HepG2 (cell line): ENCODE data around the gene PRDM7. TPM values are rescaled to one million over a fixed set of nuclear protein-coding genes. Genes with fewer than 3 reads are reported as not detected.
A peak's percentile ranks its signal among the peaks of the same experiment; 100 is the strongest.
"Not testable (repeated sequence)": the region's sequence is repeated elsewhere in the genome, so short reads cannot be mapped to it uniquely, and the experiment has no call there.

Experiments
- ATAC-seq: fragments of 200-7000 bp; cut with Tn5 transposase; 3 replicates; pipeline ENCODE4 v1.9.1; 2020; ENCODE audit warnings: mild to moderate bottlenecking, moderate library complexity
- BruUV-seq: library from RNA; stranded (reverse); fragments of 400-500 nt; replicated peaks from 2 replicates; lab custom pipeline; 2021; lab: Mats Ljungman, UMichigan
- CTCF ChIA-PET: fragments of 300-600 bp; formaldehyde crosslinking; extraction: SDS; loops from one replicate; lab custom pipeline; 2021; ENCODE audit warnings: low total read pairs, inconsistent platforms, low intra/inter-chr PET ratio; lab: Yijun Ruan, JAX
- POLR2A ChIA-PET: fragments of 350-600 bp; sonication (Branson Sonifier 250); formaldehyde crosslinking; loops from one replicate; lab custom pipeline; 2020; ENCODE audit warnings: antibody characterized with exemption, inconsistent platforms; lab: Yijun Ruan, JAX
- DNase-seq: peaks from one replicate; pipeline ENCODE4 v3.0.0-alpha.2; 2015; ENCODE audit warnings: low spot score
- FAIRE-seq: peaks from 3 replicates; lab custom pipeline; 2011; peaks lifted over from hg19 to GRCh38; lab: Jason Lieb, UNC
- H2AFZ ChIP-seq: one replicate; pipeline ENCODE4 v1.6.1; 2011; ENCODE audit warnings: low read length, inconsistent platforms
- H3K27ac ChIP-seq: fragments of 300-600 bp; 3 replicates; pipeline ENCODE4 v1.8.0; 2011; ENCODE audit warnings: mixed run types, mild to moderate bottlenecking, mixed read lengths, low read length, inconsistent platforms; ENCODE audit not compliant: insufficient read depth; ENCODE audit errors: extremely low read length
- H3K27me3 ChIP-seq, 2 experiments: fragments of 200-600 bp in 1 of 2; 2 replicates in 1 of 2; 3 replicates in 1 of 2; pipeline versions ENCODE4 v1.6.0 to v1.8.0; 2011; ENCODE audit warnings: low read length in 2 of 2, mild to moderate bottlenecking in 2 of 2, moderate library complexity in 2 of 2, inconsistent platforms in 1 of 2; ENCODE audit not compliant: insufficient read depth in 2 of 2, control insufficient read depth in 1 of 2
- H3K36me3 ChIP-seq, 2 experiments: fragments of 200-600 bp in 1 of 2; replicated peaks in 1 of 2; 2 replicates in 1 of 2; 3 replicates in 1 of 2; pipeline versions ENCODE4 v1.5.1 to v1.8.0; 2011; ENCODE audit warnings: low read length in 2 of 2, inconsistent platforms in 1 of 2; ENCODE audit not compliant: insufficient read depth in 2 of 2, control insufficient read depth in 1 of 2
- H3K4me1 ChIP-seq: 2 replicates; pipeline ENCODE4 v1.5.1; 2012; ENCODE audit warnings: low read length, inconsistent platforms; ENCODE audit not compliant: insufficient read depth
- H3K4me2 ChIP-seq: 2 replicates; pipeline ENCODE4 v1.6.0; 2011; ENCODE audit warnings: low read depth, low read length, inconsistent platforms
- H3K4me3 ChIP-seq, 3 experiments: fragments of 200-600 bp in 1 of 3; sonication (generic), shearing (Covaris generic) in 1 of 3; replicated peaks in 1 of 3; 2 replicates each; pipeline ENCODE4 v1.5.1; 2011 to 2016; ENCODE audit warnings: low read length in 3 of 3, inconsistent platforms in 2 of 3, low read depth in 2 of 3, mild to moderate bottlenecking in 2 of 3, control low read depth in 1 of 3, mixed read lengths in 1 of 3; ENCODE audit not compliant: insufficient read depth in 1 of 3
- H3K79me2 ChIP-seq: one replicate; pipeline ENCODE4 v1.6.1; 2011; ENCODE audit warnings: low read length, inconsistent platforms; ENCODE audit not compliant: insufficient read depth
- H3K9ac ChIP-seq: 2 replicates; pipeline ENCODE4 v1.6.0; 2011; ENCODE audit warnings: mild to moderate bottlenecking, low read depth, low read length, inconsistent platforms; ENCODE audit not compliant: insufficient read depth
- H3K9me3 ChIP-seq: 2 replicates; pipeline ENCODE4 v1.5.1; 2012; ENCODE audit warnings: mild to moderate bottlenecking, low read length
- H4K20me1 ChIP-seq: 2 replicates; pipeline ENCODE4 v1.6.0; 2011; ENCODE audit warnings: inconsistent platforms, mild to moderate bottlenecking, low read length, moderate library complexity; ENCODE audit not compliant: insufficient read depth
- ELF1 ChIP-seq: sonication (generic); formaldehyde crosslinking; IDR thresholded peaks from 2 replicates; pipeline ENCODE4 v1.4.0; 2020; ENCODE audit warnings: missing genetic modification reagents
- NFE2 ChIP-seq: sonication (generic); formaldehyde crosslinking; IDR thresholded peaks from 2 replicates; pipeline ENCODE4 v1.4.0; 2020; ENCODE audit warnings: missing genetic modification reagents
- NFE2L2 ChIP-seq: fragments of 150-350 bp; IDR thresholded peaks from 2 replicates; pipeline ENCODE4 v1.6.1; 2014; ENCODE audit warnings: low read length
- WGBS: methylation state at CpG from one replicate; pipeline ENCODE4 v1.1.6; 2017; ENCODE audit warnings: low lambda C conversion rate; 5-methylcytosine and 5-hydroxymethylcytosine counted together
- in situ Hi-C: cut with HindIII; loops from 2 replicates; pipeline ENCODE4 v1.10.0; 2017; ENCODE audit warnings: low pct_unique_long_range_greater_than_20kb; ENCODE audit not compliant: extremely low pct_ligation_motif_present
- intact Hi-C: fragments of 100-400 bp; cut with micrococcal nuclease; formaldehyde crosslinking; loops from one replicate; pipeline ENCODE4 v1.10.0; 2022; ENCODE audit not compliant: unreplicated experiment
- polyA plus RNA-seq, 8 experiments: library from polyadenylated mRNA; depleted of rRNA in 3 of 8; stranded (reverse) in 7 of 8; unstranded in 1 of 8; fragments of >200 nt; fragmentation: Illumina TruSeq in 4 of 8; extraction: Trizol in 4 of 8; gene quantifications; 2 replicates each; pipeline versions ENCODE4 v1.2.1 to v1.2.3, GENCODE V29; 2011 to 2016; ENCODE audit warnings: low read depth in 4 of 8, missing spikeins in 1 of 8, mixed read lengths in 1 of 8; ENCODE audit not compliant: insufficient read depth in 1 of 8
- total RNA-seq, 5 experiments: library from RNA; depleted of rRNA; stranded (reverse); fragments of >200 nt; fragmentation: Illumina TruSeq; extraction: Trizol; gene quantifications; 2 replicates each; pipeline ENCODE4 v1.2.3, GENCODE V29; 2016; ENCODE audit warnings: low read depth in 1 of 5

PRDM7 gene
- total and polyA plus RNA-seq, 2 of the 13 experiments (the other 11 are each of a cell fraction or from before 2014, with no cell fraction given): not detected

GRCh38 chr16:90102086-90102884 is 25.2 kb upstream of the PRDM7 start:
- DNase-seq, FAIRE-seq, in situ Hi-C loops, POLR2A ChIA-PET, H3K9me3 ChIP-seq, H3K79me2 ChIP-seq, H3K27ac ChIP-seq, intact Hi-C loops, H3K4me3 ChIP-seq, H3K27me3 ChIP-seq, H3K4me1 ChIP-seq, H3K36me3 ChIP-seq, CTCF ChIA-PET, H4K20me1 ChIP-seq, H3K9ac ChIP-seq, H2AFZ ChIP-seq, BruUV-seq: not testable (repeated sequence)
- H3K4me2 ChIP-seq: peak overlapping the region; percentile 7; the same call in 1 of the 2 replicates
- TF ChIP-seq NFE2 (CRISPR knock-in tag) (peak; percentile 69; the same call in 1 of the 2 replicates), NFE2L2 (peak; percentile 21; the same call in 1 of the 2 replicates), ELF1 (CRISPR knock-in tag) (0 out of 2 replicates have a peak, but pooled peaks have one; percentile 32)
- 17% methylated on average over 10 of the region's 12 CpGs for WGBS
- ATAC-seq: peak; percentile 63

GRCh38 chr16:90101332-90101731 is 24.2 kb upstream of the PRDM7 start:
- H3K27me3 ChIP-seq, H3K9me3 ChIP-seq, intact Hi-C loops, H3K4me2 ChIP-seq, H3K79me2 ChIP-seq, H3K9ac ChIP-seq, CTCF ChIA-PET, H3K4me3 ChIP-seq, H3K27ac ChIP-seq, H2AFZ ChIP-seq, FAIRE-seq, in situ Hi-C loops, DNase-seq, H3K36me3 ChIP-seq, POLR2A ChIA-PET, BruUV-seq, H4K20me1 ChIP-seq, ATAC-seq, H3K4me1 ChIP-seq: not testable (repeated sequence)
- 67% methylated on average over 11 of the region's 11 CpGs for WGBS

- H3K9me3 ChIP-seq, H3K4me2 ChIP-seq, H4K20me1 ChIP-seq, ATAC-seq, DNase-seq, intact Hi-C loops, H3K4me1 ChIP-seq, H3K27ac ChIP-seq, H2AFZ ChIP-seq, H3K36me3 ChIP-seq, H3K27me3 ChIP-seq, H3K79me2 ChIP-seq, CTCF ChIA-PET, in situ Hi-C loops, BruUV-seq, H3K9ac ChIP-seq, H3K4me3 ChIP-seq, POLR2A ChIA-PET, FAIRE-seq: not testable (repeated sequence)
- WGBS: no CpG with 5 or more reads among the region's 4 CpGs
Measured at GRCh38 chr16:90100790-90101189, 23.7 kb upstream of the PRDM7 start.

- H3K27ac ChIP-seq, H3K4me1 ChIP-seq, DNase-seq, in situ Hi-C loops, intact Hi-C loops, ATAC-seq, H3K4me3 ChIP-seq, H3K9ac ChIP-seq, POLR2A ChIA-PET, H3K27me3 ChIP-seq, H3K4me2 ChIP-seq, H2AFZ ChIP-seq, H3K36me3 ChIP-seq, FAIRE-seq, H3K9me3 ChIP-seq, CTCF ChIA-PET, H3K79me2 ChIP-seq, H4K20me1 ChIP-seq, BruUV-seq: not testable (repeated sequence)
- WGBS: 7% methylated on average over 4 of the region's 5 CpGs
Measured at GRCh38 chr16:90100229-90100628, 23.1 kb upstream of the PRDM7 start.
